ENCODE results near the gene SCN10A. TPM values are rescaled to one million over a fixed set of nuclear protein-coding genes. Genes with fewer than 3 reads are reported as not detected.

SCN10A gene
- total RNA-seq, 1 experiment from 2014 or later: not detected

DNA sequence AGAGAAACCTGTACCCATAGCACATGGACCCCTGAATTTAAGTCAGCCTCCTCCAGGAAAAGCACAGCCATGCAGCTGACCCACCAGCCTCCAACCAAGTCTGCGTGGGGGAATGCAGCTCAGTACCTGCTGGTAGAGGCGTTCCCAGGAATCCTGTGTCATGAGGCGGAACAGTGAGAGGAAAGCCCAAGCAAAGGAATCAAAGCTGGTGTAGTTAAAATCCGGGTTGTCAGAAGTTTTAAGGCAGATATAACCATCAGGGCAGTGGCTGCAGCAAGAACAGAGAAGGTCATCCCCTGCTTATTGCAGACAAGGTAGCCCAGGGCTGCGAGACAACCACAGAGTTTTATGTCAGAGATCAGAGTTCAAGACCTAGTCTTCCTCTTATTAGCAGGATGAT lies 59.1 kb downstream of the SCN10A start:
- Mint-ChIP-seq H3K36me3 (ENCODE audit: insufficient read depth, unreplicated experiment) (no peaks in the 10 kb centered on the region), H3K4me3 (ENCODE audit: unreplicated experiment) (no peak overlapping the region), H3K9me3 (ENCODE audit: unreplicated experiment) (no peaks in the 10 kb centered on the region), H3K27ac (ENCODE audit: low read depth, unreplicated experiment) (no peak overlapping the region), H3K27me3 (ENCODE audit: insufficient read depth, unreplicated experiment) (peaks cover 19% of the 10 kb centered on the region), H3K4me1 (ENCODE audit: insufficient read depth, unreplicated experiment) (no peaks in the 10 kb centered on the region)
- no peak for DNase-seq (ENCODE audit: unreplicated experiment)
- POLR2A ChIA-PET: no interaction called here
- TF ChIP-seq, protein P1, sequence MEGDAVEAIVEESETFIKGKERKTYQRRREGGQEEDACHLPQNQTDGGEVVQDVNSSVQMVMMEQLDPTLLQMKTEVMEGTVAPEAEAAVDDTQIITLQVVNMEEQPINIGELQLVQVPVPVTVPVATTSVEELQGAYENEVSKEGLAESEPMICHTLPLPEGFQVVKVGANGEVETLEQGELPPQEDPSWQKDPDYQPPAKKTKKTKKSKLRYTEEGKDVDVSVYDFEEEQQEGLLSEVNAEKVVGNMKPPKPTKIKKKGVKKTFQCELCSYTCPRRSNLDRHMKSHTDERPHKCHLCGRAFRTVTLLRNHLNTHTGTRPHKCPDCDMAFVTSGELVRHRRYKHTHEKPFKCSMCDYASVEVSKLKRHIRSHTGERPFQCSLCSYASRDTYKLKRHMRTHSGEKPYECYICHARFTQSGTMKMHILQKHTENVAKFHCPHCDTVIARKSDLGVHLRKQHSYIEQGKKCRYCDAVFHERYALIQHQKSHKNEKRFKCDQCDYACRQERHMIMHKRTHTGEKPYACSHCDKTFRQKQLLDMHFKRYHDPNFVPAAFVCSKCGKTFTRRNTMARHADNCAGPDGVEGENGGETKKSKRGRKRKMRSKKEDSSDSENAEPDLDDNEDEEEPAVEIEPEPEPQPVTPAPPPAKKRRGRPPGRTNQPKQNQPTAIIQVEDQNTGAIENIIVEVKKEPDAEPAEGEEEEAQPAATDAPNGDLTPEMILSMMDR (IDR thresholded peaks at IDR 0.05; ENCODE audit: unreplicated experiment): no peak
- no TSS peak for BruUV-seq (replicated peaks)
- intact Hi-C loops (cut with micrococcal nuclease): no loop called here
- CTCF ChIA-PET: no interaction called here

DNA sequence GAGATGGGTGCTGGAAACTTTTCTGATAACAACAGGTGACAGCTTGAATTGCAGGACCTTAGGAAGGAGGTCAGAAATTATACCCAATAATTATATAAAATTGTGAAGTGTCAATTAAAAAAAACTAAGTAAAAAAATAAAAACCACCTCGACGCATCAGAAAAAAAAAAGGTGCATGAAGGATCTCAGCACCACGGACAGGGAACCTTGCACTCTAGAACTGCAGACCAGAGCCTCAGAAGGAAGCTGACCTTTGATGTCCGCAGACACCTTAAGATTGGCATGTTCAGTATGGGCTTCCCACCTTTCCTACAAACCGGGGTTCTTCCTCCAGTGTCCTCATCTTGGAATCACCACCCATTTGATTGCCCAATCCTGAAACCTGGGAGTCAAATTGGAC lies 60.9 kb downstream of the SCN10A start:
- intact Hi-C loops (cut with micrococcal nuclease): no loop called here
- ChIA-PET CTCF (interaction anchor here (0.7 kb wide), 2 partner anchors 136 to 169 kb away, joined by 3 read pairs; no protein-coding TSS in a partner anchor), POLR2A (no interaction called here)
- H3K4me1 Mint-ChIP-seq (ENCODE audit: insufficient read depth, unreplicated experiment): no peaks in the 10 kb centered on the region
- no peak overlapping the region for H3K4me3 Mint-ChIP-seq (ENCODE audit: unreplicated experiment)
- no TSS peak for BruUV-seq (replicated peaks)
- peak; percentile 10 for DNase-seq (ENCODE audit: unreplicated experiment)
- peaks cover 11% of the 10 kb centered on the region for H3K27me3 Mint-ChIP-seq (ENCODE audit: insufficient read depth, unreplicated experiment)
- H3K9me3 Mint-ChIP-seq (ENCODE audit: unreplicated experiment): no peaks in the 10 kb centered on the region
- no peak overlapping the region for H3K27ac Mint-ChIP-seq (ENCODE audit: low read depth, unreplicated experiment)
- TF ChIP-seq, protein P1 (IDR thresholded peaks at IDR 0.05; ENCODE audit: unreplicated experiment): no peak
- H3K36me3 Mint-ChIP-seq (ENCODE audit: insufficient read depth, unreplicated experiment): no peaks in the 10 kb centered on the region

DNA sequence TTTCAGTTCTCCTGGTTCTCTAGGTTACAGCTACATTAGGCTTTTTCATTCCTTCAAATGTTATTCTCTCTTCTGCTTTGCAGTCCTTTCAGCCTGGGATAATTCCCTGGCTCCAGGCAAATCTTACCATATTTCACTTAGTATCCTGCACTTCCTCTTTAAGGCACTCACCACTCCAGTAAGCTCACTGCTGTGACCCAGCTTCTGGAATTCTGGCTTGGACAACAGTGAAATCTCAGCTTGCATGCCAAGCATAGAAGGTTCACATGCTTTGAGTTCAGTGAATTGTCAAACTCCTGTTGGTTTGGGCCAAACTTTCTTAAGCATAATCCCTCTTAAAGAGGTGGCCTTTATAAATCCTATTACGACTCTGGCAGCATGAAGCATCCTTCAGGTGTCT lies 69.4 kb downstream of the SCN10A start:
- no peaks in the 10 kb centered on the region for H3K9me3 Mint-ChIP-seq (ENCODE audit: unreplicated experiment)
- no TSS peak for BruUV-seq (replicated peaks)
- H3K4me3 Mint-ChIP-seq (ENCODE audit: unreplicated experiment): no peak overlapping the region
- CTCF ChIA-PET: interaction anchor here (0.5 to 0.6 kb wide), 2 partner anchors 138 to 262 kb away, joined by 3 read pairs; no protein-coding TSS in a partner anchor
- H3K27me3 Mint-ChIP-seq (ENCODE audit: insufficient read depth, unreplicated experiment): peaks cover 25% of the 10 kb centered on the region
- TF ChIP-seq, protein P1 (IDR thresholded peaks at IDR 0.05; ENCODE audit: unreplicated experiment): no peak
- DNase-seq (ENCODE audit: unreplicated experiment): no peak
- no peaks in the 10 kb centered on the region for H3K36me3 Mint-ChIP-seq (ENCODE audit: insufficient read depth, unreplicated experiment)
- POLR2A ChIA-PET: no interaction called here
- intact Hi-C loops (cut with micrococcal nuclease): no loop called here
- no peak overlapping the region for H3K27ac Mint-ChIP-seq (ENCODE audit: low read depth, unreplicated experiment)
- H3K4me1 Mint-ChIP-seq (ENCODE audit: insufficient read depth, unreplicated experiment): no peaks in the 10 kb centered on the region

DNA sequence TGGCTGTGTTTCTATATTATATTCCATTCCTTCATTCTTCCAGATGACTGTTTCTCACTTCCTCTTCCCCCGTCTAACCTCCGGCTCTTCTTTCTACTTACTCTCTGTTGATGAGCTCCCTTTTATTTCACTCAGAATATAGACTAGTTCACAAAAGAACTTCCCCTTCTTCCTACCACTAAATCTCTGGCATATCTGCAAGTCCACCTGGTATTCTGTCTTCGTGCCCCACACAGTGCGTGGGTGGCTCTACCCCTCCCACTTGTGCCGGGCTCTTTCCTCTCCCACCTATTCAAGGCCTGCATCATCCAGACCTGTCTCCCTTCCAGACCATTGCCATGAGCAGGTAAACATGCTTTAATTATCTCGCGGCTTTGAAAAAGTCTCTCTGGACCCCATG lies 73.0 kb downstream of the SCN10A start:
- H3K27ac Mint-ChIP-seq (ENCODE audit: low read depth, unreplicated experiment): no peak overlapping the region
- no peaks in the 10 kb centered on the region for H3K9me3 Mint-ChIP-seq (ENCODE audit: unreplicated experiment)
- intact Hi-C loops (cut with micrococcal nuclease): no loop called here
- no peaks in the 10 kb centered on the region for H3K4me1 Mint-ChIP-seq (ENCODE audit: insufficient read depth, unreplicated experiment)
- no peaks in the 10 kb centered on the region for H3K36me3 Mint-ChIP-seq (ENCODE audit: insufficient read depth, unreplicated experiment)
- TF ChIP-seq, protein P1 (IDR thresholded peaks at IDR 0.05; ENCODE audit: unreplicated experiment): no peak
- ChIA-PET POLR2A (no interaction called here), CTCF (no interaction called here)
- no peak overlapping the region for H3K4me3 Mint-ChIP-seq (ENCODE audit: unreplicated experiment)
- DNase-seq (ENCODE audit: unreplicated experiment): no peak
- H3K27me3 Mint-ChIP-seq (ENCODE audit: insufficient read depth, unreplicated experiment): peaks cover 25% of the 10 kb centered on the region
- no TSS peak for BruUV-seq (replicated peaks)
